IPS DF 19.7 (cell line): Measurements from ENCODE around the gene EPS15.
"Not testable (repeated sequence)": the region's sequence is repeated elsewhere in the genome, so short reads cannot be mapped to it uniquely, and the experiment has no call there.

Experiments used
- DNase-seq: peaks from one replicate; pipeline ENCODE4 v3.0.0-alpha.2; 2013; ENCODE audit warnings: low read depth, low spot score

The EPS15 gene

GRCh38 chr1:51425955-51426354, 93.1 kb downstream of the EPS15 start:
- DNase-seq, result no peak

- DNase-seq, result no peak
Observed at GRCh38 chr1:51425273-51425672, 93.8 kb downstream of the EPS15 start.

GRCh38 chr1:51423073-51423821, 95.8 kb downstream of the EPS15 start:
- DNase-seq, result no peak

- no peak for DNase-seq
Observed at GRCh38 chr1:51422367-51423072, 96.5 kb downstream of the EPS15 start.

- DNase-seq, result peak; percentile 68
Observed at GRCh38 chr1:51421964-51422363, 97.1 kb downstream of the EPS15 start.

- no peak for DNase-seq
Observed at GRCh38 chr1:51420867-51421627, 98.0 kb downstream of the EPS15 start.

GRCh38 chr1:51418384-51418959, 100.6 kb downstream of the EPS15 start:
- DNase-seq, result no peak

- DNase-seq, result no peak
Observed at GRCh38 chr1:51417496-51418383, 101.3 kb downstream of the EPS15 start.

GRCh38 chr1:51416910-51417309, 102.2 kb downstream of the EPS15 start:
- DNase-seq, result no peak

- no peak for DNase-seq
Observed at GRCh38 chr1:51415963-51416362, 103.1 kb downstream of the EPS15 start.

GRCh38 chr1:51414811-51415210, 104.3 kb downstream of the EPS15 start:
- DNase-seq, result no peak

- DNase-seq, result not testable (repeated sequence)
Observed at GRCh38 chr1:51411820-51412219, 107.2 kb downstream of the EPS15 start.

- no peak for DNase-seq
Observed at GRCh38 chr1:51410568-51411460, 108.3 kb downstream of the EPS15 start.

- DNase-seq, result not testable (repeated sequence)
Observed at GRCh38 chr1:51409755-51410541, 109.1 kb downstream of the EPS15 start.

- DNase-seq, result no peak
Observed at GRCh38 chr1:51392241-51392640, 126.8 kb downstream of the EPS15 start.

GRCh38 chr1:51390641-51391040, 128.4 kb downstream of the EPS15 start:
- DNase-seq, result not testable (repeated sequence)

- DNase-seq, result not testable (repeated sequence)
Observed at GRCh38 chr1:51387288-51387687, 131.8 kb downstream of the EPS15 start.

- not testable (repeated sequence) for DNase-seq
Observed at GRCh38 chr1:51386259-51386658, 132.8 kb downstream of the EPS15 start.

- no peak for DNase-seq
Observed at GRCh38 chr1:51385776-51386175, 133.3 kb downstream of the EPS15 start.
